GM18858 (cell line): ENCODE results near the gene F2RL1.
"Not testable (repeated sequence)": the region's sequence is repeated elsewhere in the genome, so short reads cannot be mapped to it uniquely, and the experiment has no call there.

ENCODE experiments used
- ATAC-seq: cut with Tn5 transposase; IDR thresholded peaks from one replicate; pipeline ENCODE4 v1.9.1; 2021; ENCODE audit not compliant: unreplicated experiment

Gene F2RL1, protein sequence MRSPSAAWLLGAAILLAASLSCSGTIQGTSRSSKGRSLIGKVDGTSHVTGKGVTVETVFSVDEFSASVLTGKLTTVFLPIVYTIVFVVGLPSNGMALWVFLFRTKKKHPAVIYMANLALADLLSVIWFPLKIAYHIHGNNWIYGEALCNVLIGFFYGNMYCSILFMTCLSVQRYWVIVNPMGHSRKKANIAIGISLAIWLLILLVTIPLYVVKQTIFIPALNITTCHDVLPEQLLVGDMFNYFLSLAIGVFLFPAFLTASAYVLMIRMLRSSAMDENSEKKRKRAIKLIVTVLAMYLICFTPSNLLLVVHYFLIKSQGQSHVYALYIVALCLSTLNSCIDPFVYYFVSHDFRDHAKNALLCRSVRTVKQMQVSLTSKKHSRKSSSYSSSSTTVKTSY

DNA sequence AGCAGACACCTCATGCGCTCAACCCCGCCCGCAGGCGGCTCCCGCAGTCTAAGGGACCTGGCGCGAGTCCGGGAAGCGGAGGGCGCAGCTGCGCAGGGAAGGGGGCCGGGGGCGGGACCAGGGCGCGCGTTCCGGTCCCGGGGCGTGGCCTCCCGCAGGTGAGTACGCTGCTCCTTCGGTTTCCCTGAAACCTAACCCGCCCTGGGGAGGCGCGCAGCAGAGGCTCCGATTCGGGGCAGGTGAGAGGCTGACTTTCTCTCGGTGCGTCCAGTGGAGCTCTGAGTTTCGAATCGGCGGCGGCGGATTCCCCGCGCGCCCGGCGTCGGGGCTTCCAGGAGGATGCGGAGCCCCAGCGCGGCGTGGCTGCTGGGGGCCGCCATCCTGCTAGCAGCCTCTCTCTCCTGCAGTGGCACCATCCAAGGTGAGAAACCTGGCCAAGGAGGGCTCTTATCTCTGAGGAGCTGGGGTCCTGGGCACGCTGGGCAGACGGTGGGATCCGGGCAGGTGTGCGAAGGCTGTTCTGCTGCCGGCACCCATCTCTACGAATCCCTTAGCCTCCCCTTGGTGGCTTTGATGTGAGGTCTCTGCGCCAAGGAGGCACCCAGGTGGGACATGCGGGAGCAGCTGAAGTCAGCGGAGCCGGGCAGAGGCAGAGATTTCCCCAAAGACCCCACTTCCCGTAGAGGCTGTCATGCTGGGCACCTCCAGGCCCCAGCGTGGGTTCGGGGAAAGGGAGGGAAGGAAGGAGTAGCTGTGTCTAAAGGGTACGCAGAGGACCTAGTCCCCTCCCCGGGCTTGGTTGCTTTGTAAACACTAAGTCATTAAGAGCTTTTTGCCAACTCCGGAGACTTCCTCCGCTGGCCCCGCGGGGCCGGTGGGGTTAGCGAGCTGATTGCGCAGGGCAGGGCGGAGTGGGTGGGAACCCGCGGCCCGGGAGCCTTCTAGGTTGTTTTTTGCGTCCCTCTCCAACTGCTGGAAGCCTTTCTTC is at the start of gene F2RL1:
Gene F2RL1, plus strand, starts transcription at position 187 of the 988 bp plus-strand sequence. Its CDS starts 153 bp downstream, at position 340.
- no peak for ATAC-seq

DNA sequence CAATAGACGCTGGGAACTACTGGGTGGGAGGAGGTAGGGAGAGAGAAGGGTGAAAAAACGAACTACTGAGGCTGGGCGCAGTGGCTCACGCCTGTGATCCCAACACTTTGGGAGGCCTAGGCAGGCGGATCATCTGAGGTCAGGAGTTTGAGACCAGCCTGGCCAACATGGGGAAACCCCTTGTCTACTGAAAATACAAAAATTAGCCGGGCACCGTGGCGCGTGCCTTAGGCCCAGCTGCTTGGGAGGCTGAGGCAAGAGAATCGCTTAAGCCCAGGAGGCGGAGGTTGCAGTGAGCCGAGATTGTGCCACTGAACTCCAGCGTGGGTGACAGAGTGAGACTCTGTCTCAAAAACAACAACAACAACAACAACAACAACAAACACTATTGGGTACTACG is 47.8 kb upstream of the F2RL1 start:
- not testable (repeated sequence) for ATAC-seq

DNA sequence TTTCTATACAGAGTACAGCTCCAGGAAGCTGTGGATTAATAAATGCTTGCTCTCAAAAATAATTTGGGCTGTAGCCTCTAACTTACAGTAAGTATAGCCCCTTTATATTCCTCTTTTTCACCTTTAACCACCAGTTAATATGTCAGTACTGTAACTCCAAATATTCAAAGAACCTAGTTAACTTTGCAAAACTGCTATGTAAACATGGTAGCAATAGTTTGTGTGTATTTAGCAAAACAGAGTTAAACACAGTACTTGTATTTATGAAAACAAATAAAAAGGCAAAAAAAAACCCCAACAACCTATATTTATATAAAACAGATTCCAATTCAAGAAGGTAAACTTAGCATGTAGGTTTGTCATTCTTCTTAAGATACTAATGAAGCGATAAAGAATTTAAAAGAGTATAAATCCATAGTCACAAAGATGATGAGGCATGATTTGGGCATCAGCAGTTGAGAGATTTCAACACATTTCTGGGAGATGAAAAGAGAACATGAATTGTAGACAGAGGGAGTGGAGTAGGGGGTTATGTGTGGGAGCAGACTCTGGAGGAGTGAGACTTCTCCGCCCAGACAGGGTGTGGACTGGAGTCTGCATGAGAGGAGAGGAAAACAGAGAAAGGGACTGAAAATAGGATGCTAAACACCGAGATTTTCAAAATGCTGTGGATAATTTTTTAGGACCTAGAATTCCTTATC is 47.0 kb upstream of the F2RL1 start:
- ATAC-seq: no peak

DNA sequence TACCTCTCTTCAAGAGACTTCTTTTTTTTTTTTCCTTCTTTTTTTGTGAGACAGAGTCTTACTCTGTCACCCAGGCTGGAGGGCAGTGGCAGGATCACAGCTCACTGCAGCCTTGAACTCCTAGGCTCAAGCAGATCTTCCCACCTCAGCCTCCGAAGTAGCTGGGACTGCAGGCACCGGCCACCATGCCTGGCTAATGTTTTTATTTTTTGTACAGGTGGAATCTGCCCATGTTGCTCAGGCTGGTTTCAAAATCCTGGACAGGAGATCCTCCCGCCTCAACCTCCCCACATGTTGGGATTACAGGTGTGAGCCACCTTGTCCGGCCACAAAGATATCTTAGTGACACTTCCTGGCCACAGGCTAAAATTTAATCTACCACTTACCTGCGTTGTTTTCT is 42.9 kb upstream of the F2RL1 start:
- no peak for ATAC-seq

DNA sequence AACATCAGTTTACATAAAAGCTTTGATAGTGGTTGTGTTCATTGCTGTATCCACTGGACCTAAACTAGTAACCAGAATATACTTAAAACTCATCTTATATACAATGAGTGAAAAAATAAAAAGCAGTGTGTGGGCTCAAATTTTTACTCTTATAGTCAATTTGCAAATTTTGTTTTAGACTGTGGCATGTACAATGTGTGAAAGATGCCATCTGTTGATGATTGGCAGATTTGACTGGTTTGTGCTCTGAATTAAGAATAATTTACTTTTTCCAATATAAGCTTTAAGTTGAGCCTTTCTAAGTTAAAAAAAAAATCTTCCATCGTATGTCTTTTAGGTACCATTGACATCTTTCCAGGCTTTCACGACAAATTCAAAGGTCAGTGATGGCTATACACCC is 42.4 kb upstream of the F2RL1 start:
- no peak for ATAC-seq

DNA sequence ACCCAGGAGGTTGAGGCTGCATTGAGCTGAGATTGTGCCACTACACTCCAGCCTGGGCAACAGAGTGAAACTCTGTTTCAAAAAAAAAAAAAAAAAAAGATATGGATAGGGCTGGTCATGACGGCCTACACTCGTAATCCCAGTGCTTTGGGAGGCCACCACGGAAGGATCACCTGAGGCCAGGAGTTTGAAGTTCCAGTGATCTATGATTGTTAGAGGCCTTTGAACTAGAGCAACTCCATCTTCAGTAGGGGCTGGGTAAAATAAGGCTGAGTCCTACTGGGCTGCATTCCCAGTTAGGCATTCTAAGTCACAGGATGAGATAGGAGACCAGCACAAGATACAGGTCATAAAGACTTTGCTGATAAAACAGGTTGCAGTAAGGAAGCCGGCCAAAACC is 38.2 kb upstream of the F2RL1 start:
- not testable (repeated sequence) for ATAC-seq

DNA sequence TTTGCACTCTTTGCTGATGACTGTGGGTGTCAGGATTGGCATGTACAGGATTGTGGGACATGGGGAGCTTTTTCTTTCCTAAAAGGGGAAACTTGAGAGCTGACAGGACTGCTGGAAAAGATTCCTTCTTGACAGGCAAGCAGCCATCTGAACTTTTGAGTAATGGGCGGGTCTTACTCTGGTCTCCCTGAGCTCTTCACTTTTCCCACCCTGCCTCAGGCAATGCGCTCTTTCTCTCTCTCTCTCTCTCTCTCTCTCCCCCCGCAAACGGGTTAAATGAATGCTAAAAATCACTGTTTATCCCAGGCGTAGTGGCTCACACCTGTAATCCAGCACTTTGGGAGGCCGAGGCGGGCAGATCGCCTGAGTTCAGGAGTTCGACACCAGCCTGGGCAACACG is 37.1 kb upstream of the F2RL1 start:
- no peak for ATAC-seq

DNA sequence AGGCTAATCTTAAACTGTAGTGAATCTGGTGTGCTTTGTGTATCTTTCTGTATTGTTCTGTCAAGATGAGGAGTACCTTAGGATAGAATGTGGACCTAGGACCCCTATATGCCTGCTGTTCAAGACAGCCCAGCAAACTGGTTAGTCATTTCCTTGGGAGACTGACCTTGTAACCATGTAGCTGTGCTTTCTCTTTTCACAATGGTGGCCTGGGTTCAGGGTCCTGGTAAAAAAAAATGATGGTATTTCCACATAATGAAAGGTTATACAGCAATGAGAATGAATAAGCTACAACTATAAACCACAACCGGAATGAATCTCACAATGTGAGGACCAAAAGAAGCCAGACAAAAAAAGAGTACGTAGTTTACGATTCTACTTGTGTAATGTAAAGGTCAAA is 36.4 kb upstream of the F2RL1 start:
- ATAC-seq: no peak

DNA sequence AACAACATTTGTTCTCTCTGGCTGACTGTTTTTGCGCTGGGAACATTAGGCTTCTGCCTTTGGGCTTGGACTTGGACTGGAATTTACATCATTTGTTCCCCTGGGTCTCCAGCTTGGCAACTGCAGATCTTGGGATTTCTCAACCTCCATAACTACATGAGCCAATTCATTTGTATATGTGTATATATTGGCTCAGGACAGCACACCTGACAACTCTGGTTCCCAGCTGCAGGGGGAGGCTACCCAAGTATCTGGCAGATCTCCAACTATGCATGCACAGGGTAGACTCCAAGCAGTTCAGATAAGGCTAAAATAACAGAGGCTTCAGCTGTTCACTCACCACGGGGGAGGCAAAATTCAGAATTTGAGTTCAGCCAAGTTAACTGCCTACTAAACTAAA is 31.6 kb upstream of the F2RL1 start:
- ATAC-seq: no peak

DNA sequence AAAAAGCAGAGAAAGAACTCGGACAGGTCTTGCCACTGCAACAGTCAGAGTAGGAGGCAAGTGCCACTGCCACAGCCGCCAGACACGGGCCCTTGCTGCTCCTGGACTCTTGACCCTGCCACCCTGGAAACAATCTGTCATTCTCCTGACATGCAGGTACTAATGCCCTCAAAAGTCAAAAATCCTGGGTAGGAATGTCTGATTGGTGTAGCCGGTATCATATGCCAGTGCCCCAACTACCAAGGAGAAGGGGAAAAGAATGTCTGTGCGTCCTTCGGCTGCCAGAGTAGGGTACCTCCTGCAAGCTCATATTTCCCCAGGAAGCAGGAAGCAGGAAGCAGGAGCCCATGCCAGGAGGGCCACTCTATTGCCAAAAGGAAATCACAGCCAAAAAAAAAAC is 30.5 kb upstream of the F2RL1 start:
- no peak for ATAC-seq

DNA sequence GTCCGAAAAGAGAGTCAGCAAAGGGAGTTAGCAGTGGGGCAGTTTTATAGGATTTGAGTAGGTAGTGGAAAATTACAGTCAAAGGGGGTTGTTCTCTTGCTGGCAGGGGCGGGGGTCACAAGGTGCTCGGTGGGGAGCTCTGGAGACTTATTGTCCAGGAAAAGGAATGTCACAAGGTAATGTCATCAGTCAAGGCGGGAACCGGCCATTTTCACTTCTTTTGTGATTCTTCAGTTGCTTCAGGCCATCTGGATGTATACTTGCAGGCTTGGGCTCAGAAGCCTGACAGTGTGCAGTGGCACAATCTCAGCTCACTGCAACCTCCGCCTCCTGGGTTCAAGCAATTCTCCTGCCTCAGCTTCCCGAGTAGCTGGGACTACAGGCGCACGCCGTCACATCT is 29.6 kb upstream of the F2RL1 start:
- ATAC-seq: not testable (repeated sequence)

DNA sequence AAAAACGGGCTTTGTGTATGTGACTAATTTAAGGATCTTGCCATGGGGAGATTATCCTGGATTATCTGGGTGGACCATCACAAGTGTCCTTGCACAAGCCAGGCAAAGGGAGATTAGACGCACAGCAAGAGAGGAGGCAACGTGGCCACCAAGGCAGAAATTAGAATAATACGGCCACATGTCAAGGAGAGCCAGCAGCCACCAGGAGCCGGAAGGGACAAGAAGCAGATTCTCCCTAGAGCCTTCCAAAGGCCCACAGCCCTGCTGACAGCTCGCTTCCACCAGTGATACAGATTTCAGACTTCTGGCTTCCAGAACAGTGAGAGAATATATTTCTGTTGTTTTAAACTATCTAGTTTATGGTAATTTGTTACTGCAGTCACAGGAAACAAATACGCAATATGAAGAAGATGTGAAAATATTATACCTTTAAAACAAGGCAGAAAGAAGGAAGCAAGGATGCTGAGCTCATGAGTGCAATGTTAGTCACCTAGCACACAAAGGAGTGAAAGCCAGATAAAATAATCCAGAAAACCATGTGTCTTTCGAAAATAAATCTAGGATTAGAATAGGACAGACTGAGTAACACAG is 28.7 kb upstream of the F2RL1 start:
- ATAC-seq: no peak

DNA sequence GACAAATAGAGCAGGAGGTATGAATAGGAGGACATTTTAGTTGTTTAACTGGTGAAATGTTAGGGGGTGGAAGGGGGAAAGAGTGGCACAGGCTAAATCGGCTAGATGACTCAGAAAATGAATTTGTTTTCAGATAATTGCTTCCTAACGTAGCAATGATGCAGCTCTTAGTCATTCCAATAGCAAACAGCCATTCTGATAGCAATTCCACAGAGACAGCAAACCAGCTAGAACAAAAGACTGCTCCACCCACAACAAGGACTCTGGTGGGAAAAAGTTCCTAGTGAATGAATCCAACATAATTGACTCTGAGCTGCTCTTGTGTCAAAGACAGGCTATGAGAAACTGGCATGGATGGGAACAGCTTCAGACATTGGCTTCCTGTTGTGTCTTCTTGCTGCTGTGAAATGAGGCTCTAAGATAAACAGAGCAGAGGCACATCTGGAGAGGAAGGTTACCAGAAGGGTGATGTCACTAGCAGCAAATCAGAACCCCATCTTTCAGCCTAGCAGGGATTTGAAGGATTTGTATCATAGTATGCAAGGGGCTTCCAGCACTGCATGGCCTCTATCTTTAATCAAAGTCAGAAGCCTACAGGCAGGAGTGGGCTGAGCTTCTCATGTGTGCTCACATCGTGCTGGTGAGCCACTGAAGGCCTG is 28.1 kb upstream of the F2RL1 start:
- ATAC-seq: no peak

DNA sequence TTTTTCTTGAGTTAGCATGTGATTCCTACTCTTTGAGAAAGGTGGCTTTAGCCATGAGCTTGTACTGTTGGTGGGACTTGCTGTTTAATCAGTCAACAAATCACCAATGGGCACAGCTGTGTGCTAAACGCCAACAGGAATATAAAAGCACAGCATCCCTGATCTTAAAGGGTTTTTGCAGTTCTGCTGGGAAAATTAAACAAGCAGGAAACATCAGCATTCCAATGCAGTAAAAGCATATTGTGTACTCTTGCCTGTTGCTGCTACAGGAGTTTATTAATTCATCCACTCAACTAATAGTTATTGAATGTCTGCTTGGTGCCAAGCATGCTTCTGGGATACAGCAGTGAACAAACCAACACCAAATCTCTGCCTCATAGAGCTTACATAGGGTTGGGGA is 27.4 kb upstream of the F2RL1 start:
- no peak for ATAC-seq

DNA sequence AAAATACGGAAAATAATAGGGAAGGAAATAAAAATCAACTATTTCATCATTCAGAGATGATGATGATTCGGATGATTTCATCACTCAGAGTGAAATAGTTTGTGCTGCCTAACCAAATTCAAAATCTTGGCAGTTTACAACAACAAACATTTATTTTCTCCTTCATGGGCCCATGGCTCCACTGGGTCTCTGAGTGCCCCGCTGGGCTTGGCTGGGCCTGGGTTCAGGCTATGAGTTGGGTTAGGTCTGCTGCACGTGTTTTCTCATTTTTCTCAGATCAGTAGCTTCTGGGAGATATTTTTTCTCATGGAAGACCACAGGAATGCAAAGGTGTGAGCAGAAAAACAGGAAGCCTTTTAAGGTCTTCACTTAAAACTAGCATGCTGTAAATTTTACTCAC is 24.0 kb upstream of the F2RL1 start:
- ATAC-seq: no peak

DNA sequence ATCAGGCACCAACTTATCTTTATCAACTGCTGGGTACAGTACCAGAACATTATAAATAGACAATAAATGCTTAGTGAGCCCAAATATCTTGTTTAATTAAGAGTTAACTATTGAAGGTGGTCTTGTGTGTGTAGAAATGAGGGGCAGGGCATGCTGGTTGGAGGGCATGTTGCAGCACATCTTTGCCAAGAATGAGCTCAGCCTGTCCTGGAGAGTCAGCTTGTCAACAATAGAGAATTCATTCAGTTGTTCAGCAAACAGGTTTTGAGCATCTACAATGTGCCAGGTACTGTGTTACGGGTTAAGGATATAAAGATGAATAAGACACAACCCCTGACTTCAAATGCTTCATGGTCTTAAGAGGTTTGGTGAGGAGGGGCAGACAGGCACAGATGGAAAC is 19.2 kb upstream of the F2RL1 start:
- no peak for ATAC-seq

DNA sequence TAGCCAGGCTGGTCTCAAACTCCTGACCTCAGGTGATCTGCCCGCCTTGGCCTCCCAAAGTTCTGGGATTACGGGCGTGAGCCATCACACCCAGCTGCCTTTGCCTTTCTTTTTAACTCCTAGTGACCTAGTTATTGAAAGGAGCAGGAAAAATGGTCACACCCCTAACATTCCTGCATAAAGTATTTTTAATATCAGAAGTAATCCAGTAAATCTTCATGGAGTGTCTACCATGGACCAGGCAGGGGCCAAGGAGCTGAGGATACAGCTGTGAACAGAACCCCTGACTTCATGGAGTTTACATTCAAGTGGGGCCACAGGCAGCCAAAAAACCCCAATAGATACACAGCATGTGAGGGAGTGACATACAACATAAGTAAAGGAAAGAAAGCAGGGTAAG is 18.3 kb upstream of the F2RL1 start:
- no peak for ATAC-seq

DNA sequence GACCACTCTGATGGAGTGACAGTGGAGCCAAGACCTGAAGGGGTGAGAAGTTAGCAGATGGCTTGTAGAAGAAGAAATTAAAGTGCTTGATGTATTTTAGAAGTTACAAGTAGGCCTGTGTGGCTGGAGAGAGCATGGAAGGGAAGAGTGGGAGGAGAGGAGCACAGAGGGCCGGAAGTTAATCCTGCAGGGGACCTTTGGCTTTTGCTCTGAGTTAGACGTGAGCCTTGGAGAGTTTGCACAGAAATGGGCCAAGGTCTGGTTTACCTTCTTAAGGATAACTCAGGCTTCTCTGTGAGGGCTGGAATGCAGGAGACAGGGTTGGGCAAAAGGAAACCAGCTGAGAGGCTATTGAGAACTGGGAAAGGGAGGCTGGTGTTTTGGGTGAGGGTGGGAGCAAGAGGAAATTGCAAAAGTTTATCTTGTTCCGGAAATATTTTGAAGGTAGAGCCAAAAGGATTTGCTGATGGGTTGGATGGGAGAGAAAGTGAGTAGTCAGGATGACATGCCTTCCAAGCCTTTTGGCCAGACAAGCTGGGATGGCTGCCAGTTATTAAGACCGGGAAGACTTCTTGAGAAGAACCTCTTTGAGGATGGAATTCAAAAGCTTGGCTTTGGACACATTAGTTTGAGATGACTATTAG is 17.5 kb upstream of the F2RL1 start:
- ATAC-seq: no peak

DNA sequence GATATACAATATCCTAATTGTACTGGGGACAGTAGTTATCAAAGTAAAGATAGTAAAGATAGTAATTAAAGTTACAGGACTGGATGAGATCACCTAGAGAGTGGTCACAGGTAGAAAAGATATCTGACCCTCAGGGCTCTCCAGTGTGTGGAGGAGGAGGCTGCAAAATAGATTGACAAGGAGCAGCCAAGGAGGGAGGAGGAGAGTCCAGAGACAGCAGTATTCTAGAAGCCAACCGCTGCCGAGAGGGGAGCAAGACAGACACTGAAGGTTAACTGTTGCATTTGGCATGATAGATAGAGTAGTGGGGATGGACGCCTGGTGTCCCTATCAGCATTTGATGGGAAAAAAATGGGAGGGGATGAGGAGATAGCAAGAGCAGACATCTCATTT is 17.0 kb upstream of the F2RL1 start:
- no peak for ATAC-seq

DNA sequence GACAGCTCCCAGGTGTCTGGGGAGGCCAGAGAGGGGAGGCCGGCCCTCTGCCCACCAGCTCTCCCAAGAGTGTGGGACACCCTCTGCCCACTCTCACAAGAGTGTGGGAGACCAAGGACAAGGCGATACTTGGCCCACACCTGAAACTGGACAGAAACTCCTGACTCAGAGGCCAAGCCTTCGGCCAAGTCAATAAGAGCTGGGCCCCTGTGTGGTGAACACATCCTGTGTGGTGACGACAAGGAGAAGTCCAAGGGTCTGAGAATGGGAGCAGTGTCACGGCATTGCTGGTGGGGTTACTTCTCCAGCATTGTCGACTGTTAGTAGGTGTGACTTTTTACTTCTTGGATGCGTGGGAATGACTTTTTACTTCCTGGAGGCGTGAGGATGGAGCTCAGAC is 14.6 kb upstream of the F2RL1 start:
- ATAC-seq: no peak
